Gastrocnemius medialis (tissue), 4 donors: Measurements from ENCODE around the gene POLD1.

ENCODE experiments used
- POLR2A ChIP-seq, 2 donors: fragments of 450-650 bp; IDR thresholded peaks; one replicate each; pipeline ENCODE4 v1.6.1; 2017; ENCODE audit warnings: antibody characterized with exemption in 2 of 2, mild to moderate bottlenecking in 2 of 2, moderate library complexity in 2 of 2
- TF ChIP-seq, protein P1 (sequence below), 5 experiments: fragments of 450-650 bp in 3 of 5; fragments of 200-600 bp in 2 of 5; sonication (generic) in 2 of 5; IDR thresholded peaks in 4 of 5; conservative IDR thresholded peaks in 1 of 5; 1 replicate in 4 of 5; 2 replicates in 1 of 5; pipeline ENCODE4 v1.5.1; 2016 to 2019; ENCODE audit warnings: antibody characterized with exemption in 5 of 5, mild to moderate bottlenecking in 3 of 5, moderate library complexity in 3 of 5

- TF ChIP-seq, protein P1, sequence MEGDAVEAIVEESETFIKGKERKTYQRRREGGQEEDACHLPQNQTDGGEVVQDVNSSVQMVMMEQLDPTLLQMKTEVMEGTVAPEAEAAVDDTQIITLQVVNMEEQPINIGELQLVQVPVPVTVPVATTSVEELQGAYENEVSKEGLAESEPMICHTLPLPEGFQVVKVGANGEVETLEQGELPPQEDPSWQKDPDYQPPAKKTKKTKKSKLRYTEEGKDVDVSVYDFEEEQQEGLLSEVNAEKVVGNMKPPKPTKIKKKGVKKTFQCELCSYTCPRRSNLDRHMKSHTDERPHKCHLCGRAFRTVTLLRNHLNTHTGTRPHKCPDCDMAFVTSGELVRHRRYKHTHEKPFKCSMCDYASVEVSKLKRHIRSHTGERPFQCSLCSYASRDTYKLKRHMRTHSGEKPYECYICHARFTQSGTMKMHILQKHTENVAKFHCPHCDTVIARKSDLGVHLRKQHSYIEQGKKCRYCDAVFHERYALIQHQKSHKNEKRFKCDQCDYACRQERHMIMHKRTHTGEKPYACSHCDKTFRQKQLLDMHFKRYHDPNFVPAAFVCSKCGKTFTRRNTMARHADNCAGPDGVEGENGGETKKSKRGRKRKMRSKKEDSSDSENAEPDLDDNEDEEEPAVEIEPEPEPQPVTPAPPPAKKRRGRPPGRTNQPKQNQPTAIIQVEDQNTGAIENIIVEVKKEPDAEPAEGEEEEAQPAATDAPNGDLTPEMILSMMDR (IDR thresholded peaks at IDR 0.05 in 4 of 5, conservative IDR thresholded peaks at IDR 0.05 in 1 of 5): no peak
- no peak for TF ChIP-seq POLR2A (IDR thresholded peaks at IDR 0.05)
Observed at GRCh38 chr19:50460161-50460765, 76.1 kb downstream of the POLD1 start.
